H1 (cell line): ENCODE results near the gene LRRC27. TPM values are rescaled to one million over a fixed set of nuclear protein-coding genes. Genes with fewer than 3 reads are reported as not detected.

Source experiments
- CTCF ChIA-PET: fragments of 300-600 bp; sonication (Branson Sonifier 250); formaldehyde crosslinking; loops from one replicate; lab custom pipeline; 2021; ENCODE audit not compliant: partially characterized antibody; lab: Charles Lee
- POLR2A ChIA-PET: fragments of 300-600 bp; sonication (Branson Sonifier 250); formaldehyde crosslinking; loops from one replicate; lab custom pipeline; 2021; ENCODE audit warnings: inconsistent platforms; ENCODE audit not compliant: partially characterized antibody; lab: Charles Lee
- DNase-seq, 2 experiments: peaks; one replicate each; pipeline versions ENCODE4 v3.0.0 to v3.0.0-alpha.2; 2010 to 2022; ENCODE audit warnings: low spot score in 2 of 2, low read depth in 1 of 2, mixed read lengths in 1 of 2
- FAIRE-seq: peaks from 2 replicates; lab custom pipeline; 2011; peaks lifted over from hg19 to GRCh38; lab: Jason Lieb, UNC
- H2AFZ ChIP-seq: 2 replicates; pipeline ENCODE4 v1.8.1; 2012; ENCODE audit warnings: low read length, inconsistent platforms
- H2AK5ac ChIP-seq: 2 replicates; pipeline ENCODE4 v1.6.1; 2013; ENCODE audit warnings: low read depth, low read length
- H2BK120ac ChIP-seq: replicated peaks from 2 replicates; pipeline ENCODE3; 2013; ENCODE audit warnings: low read depth, low read length, inconsistent platforms
- H2BK12ac ChIP-seq: 2 replicates; pipeline ENCODE4 v1.6.1; 2013; ENCODE audit warnings: low read depth, low read length
- H2BK15ac ChIP-seq: 2 replicates; pipeline ENCODE4 v1.6.1; 2013; ENCODE audit warnings: low read length
- H2BK20ac ChIP-seq: 2 replicates; pipeline ENCODE4 v1.6.1; 2013; ENCODE audit warnings: low read length
- H2BK5ac ChIP-seq: 2 replicates; pipeline ENCODE4 v1.6.1; 2013; ENCODE audit warnings: low read depth, low read length
- H3K14ac ChIP-seq: 2 replicates; pipeline ENCODE4 v1.6.1; 2013; ENCODE audit warnings: inconsistent platforms; ENCODE audit not compliant: insufficient read length
- H3K18ac ChIP-seq: 2 replicates; pipeline ENCODE4 v1.6.1; 2013; ENCODE audit warnings: low read length; ENCODE audit errors: extremely low read depth
- H3K23ac ChIP-seq: 2 replicates; pipeline ENCODE4 v1.6.1; 2013; ENCODE audit warnings: inconsistent platforms; ENCODE audit not compliant: insufficient read length
- H3K23me2 ChIP-seq: 2 replicates; pipeline ENCODE4 v1.6.1; 2013; ENCODE audit warnings: low read depth, low read length
- H3K27ac ChIP-seq: 2 replicates; pipeline ENCODE4 v1.6.1; 2011; ENCODE audit warnings: low read depth, low read length, inconsistent platforms
- H3K27me3 ChIP-seq, 4 experiments: replicated peaks in 1 of 4; 1 replicate in 1 of 4; 2 replicates in 3 of 4; pipeline versions ENCODE4 v1.6.1 to v1.8.1; 2011 to 2013; ENCODE audit warnings: low read length in 3 of 4, mild to moderate bottlenecking in 3 of 4, inconsistent platforms in 2 of 4, mixed read lengths in 2 of 4, moderate library complexity in 1 of 4; ENCODE audit not compliant: control insufficient read depth in 3 of 4, insufficient read depth in 3 of 4; ENCODE audit errors: extremely low read depth in 1 of 4
- H3K36me3 ChIP-seq, 4 experiments: 2 replicates each; pipeline versions ENCODE4 v1.6.1 to v1.8.1; 2011 to 2013; ENCODE audit warnings: mild to moderate bottlenecking in 4 of 4, low read length in 3 of 4, moderate library complexity in 2 of 4, control low read depth in 1 of 4, inconsistent platforms in 1 of 4; ENCODE audit not compliant: insufficient read depth in 4 of 4, control insufficient read depth in 2 of 4
- H3K4ac ChIP-seq: replicated peaks from 2 replicates; pipeline ENCODE3; 2013; ENCODE audit warnings: low read length, low read depth, mixed read lengths, inconsistent platforms; ENCODE audit not compliant: insufficient read length
- H3K4me1 ChIP-seq, 4 experiments: replicated peaks in 1 of 4; 1 replicate in 1 of 4; 2 replicates in 3 of 4; pipeline versions ENCODE4 v1.6.1 to v1.8.1; 2011 to 2013; ENCODE audit warnings: low read length in 3 of 4, inconsistent platforms in 2 of 4, mixed read lengths in 1 of 4; ENCODE audit not compliant: insufficient read depth in 4 of 4, control insufficient read depth in 3 of 4
- H3K4me2 ChIP-seq, 2 experiments: 2 replicates each; pipeline versions ENCODE4 v1.6.1 to v1.8.1; 2011 to 2013; ENCODE audit warnings: low read depth in 2 of 2, low read length in 2 of 2, control low read depth in 1 of 2, inconsistent platforms in 1 of 2, mild to moderate bottlenecking in 1 of 2; ENCODE audit not compliant: insufficient read depth in 1 of 2
- H3K4me3 ChIP-seq, 4 experiments: fragments of 200-600, 300-600 bp in 1 of 4; sonication (generic), shearing (Covaris generic), sonication (Bioruptor Twin) in 1 of 4; 2 replicates each; pipeline versions ENCODE4 v1.5.1 to v1.8.1; 2011 to 2016; ENCODE audit warnings: low read length in 4 of 4, low read depth in 3 of 4, control low read depth in 2 of 4, inconsistent platforms in 2 of 4, mild to moderate bottlenecking in 2 of 4, mixed read lengths in 1 of 4, moderate library complexity in 1 of 4; ENCODE audit not compliant: insufficient read depth in 2 of 4; ENCODE audit errors: extremely low read depth in 1 of 4
- H3K56ac ChIP-seq: replicated peaks from 2 replicates; pipeline ENCODE3; 2013; ENCODE audit warnings: low read depth, mild to moderate bottlenecking, mixed read lengths, low read length, inconsistent platforms; ENCODE audit not compliant: insufficient read length
- H3K79me1 ChIP-seq: 2 replicates; pipeline ENCODE4 v1.6.1; 2013; ENCODE audit warnings: low read depth, low read length, control low read depth
- H3K79me2 ChIP-seq, 2 experiments: 2 replicates each; pipeline versions ENCODE4 v1.6.1 to v1.8.1; 2012 to 2013; ENCODE audit warnings: low read length in 2 of 2, mild to moderate bottlenecking in 2 of 2, inconsistent platforms in 1 of 2; ENCODE audit not compliant: insufficient read depth in 2 of 2, control insufficient read depth in 1 of 2
- H3K9ac ChIP-seq, 4 experiments: replicated peaks in 1 of 4; 1 replicate in 1 of 4; 2 replicates in 3 of 4; pipeline versions ENCODE4 v1.6.1 to v1.8.1; 2011 to 2013; ENCODE audit warnings: low read depth in 3 of 4, low read length in 3 of 4, control low read depth in 2 of 4, mild to moderate bottlenecking in 2 of 4, moderate library complexity in 2 of 4, inconsistent platforms in 1 of 4; ENCODE audit errors: extremely low read depth in 1 of 4
- H3K9me3 ChIP-seq, 2 experiments: 2 replicates each; pipeline versions ENCODE4 v1.6.1 to v1.8.1; 2012 to 2013; ENCODE audit warnings: mild to moderate bottlenecking in 2 of 2, moderate library complexity in 2 of 2, control low read depth in 1 of 2, inconsistent platforms in 1 of 2, low read depth in 1 of 2, low read length in 1 of 2, mixed read lengths in 1 of 2; ENCODE audit not compliant: insufficient read depth in 2 of 2
- H4K20me1 ChIP-seq, 2 experiments: replicated peaks in 1 of 2; 2 replicates each; pipeline versions ENCODE3 to v1.8.1; 2011 to 2013; ENCODE audit warnings: inconsistent platforms in 2 of 2, low read length in 2 of 2, mild to moderate bottlenecking in 1 of 2; ENCODE audit not compliant: insufficient read depth in 2 of 2, control insufficient read depth in 1 of 2
- H4K5ac ChIP-seq: 2 replicates; pipeline ENCODE4 v1.6.1; 2013; ENCODE audit warnings: low read length, low read depth, mixed read lengths, inconsistent platforms; ENCODE audit not compliant: insufficient read length
- H4K8ac ChIP-seq: 2 replicates; pipeline ENCODE4 v1.8.0; 2013; ENCODE audit warnings: mild to moderate bottlenecking, moderate library complexity, low read length, inconsistent platforms; ENCODE audit not compliant: insufficient read depth; ENCODE audit errors: extremely low read depth
- H4K91ac ChIP-seq: replicated peaks from 2 replicates; pipeline ENCODE3; 2013; ENCODE audit warnings: low read length, mixed read lengths, inconsistent platforms; ENCODE audit not compliant: insufficient read length
- CHD2 ChIP-seq: IDR thresholded peaks from 2 replicates; pipeline ENCODE4 v1.6.1; 2012; ENCODE audit warnings: low read length, improper control_type of control experiment
- HDAC6 ChIP-seq: IDR thresholded peaks from one replicate; pipeline ENCODE4 v1.7.1; 2012; ENCODE audit warnings: low read depth, mild to moderate bottlenecking, inconsistent platforms, low read length, moderate library complexity
- RAD21 ChIP-seq, 2 experiments: IDR thresholded peaks in 1 of 2; conservative IDR thresholded peaks in 1 of 2; 2 replicates each; pipeline ENCODE4 v1.6.1; 2011; ENCODE audit warnings: low read depth in 2 of 2, low read length in 2 of 2, improper control_type of control experiment in 1 of 2, inconsistent platforms in 1 of 2, mild to moderate bottlenecking in 1 of 2, moderate library complexity in 1 of 2
- SIN3A ChIP-seq, 2 experiments: IDR thresholded peaks in 1 of 2; conservative IDR thresholded peaks in 1 of 2; 2 replicates each; pipeline ENCODE4 v1.6.1; 2011 to 2012; ENCODE audit warnings: low read length in 2 of 2, improper control_type of control experiment in 1 of 2, low read depth in 1 of 2, mild to moderate bottlenecking in 1 of 2
- WGBS, 2 experiments: shearing (Covaris generic) in 1 of 2; methylation state at CpG; one replicate each; pipeline versions ENCODE4 v1.1.6 to v1.1.7; 2013 to 2015; ENCODE audit warnings: low lambda C conversion rate in 2 of 2, mixed read lengths in 2 of 2, inconsistent platforms in 1 of 2, low coverage in 1 of 2, missing lambda C conversion rate in 1 of 2; ENCODE audit not compliant: insufficient replicate concordance in 2 of 2, insufficient coverage in 1 of 2, insufficient read length in 1 of 2; ENCODE audit errors: extremely low coverage in 1 of 2, missing lambda C conversion rate in 1 of 2; 5-methylcytosine and 5-hydroxymethylcytosine counted together
- polyA plus RNA-seq, 7 experiments: library from polyadenylated mRNA; depleted of rRNA in 3 of 7; stranded (reverse) in 5 of 7; unstranded in 2 of 7; fragments of >200 nt in 5 of 7; fragments of 200-250 nt in 2 of 7; gene quantifications; 1 replicate in 5 of 7; 2 replicates in 1 of 7; 4 replicates in 1 of 7; pipeline versions ENCODE4 v1.2.1 to v1.2.3, GENCODE V29; 2011 to 2013; ENCODE audit warnings: missing spikeins in 2 of 7, mixed read lengths in 2 of 7
- total RNA-seq: library from RNA; stranded (reverse); fragmentation: NEBNext Ultra II Directional; extraction: Animal tissue kit (Norgen Biotek cat#: 25700); gene quantifications from 2 replicates; pipeline ENCODE4 v1.2.1, GENCODE V29; 2021
- TF ChIP-seq, protein P1 (sequence below), 3 experiments: IDR thresholded peaks; 1 replicate in 2 of 3; 2 replicates in 1 of 3; pipeline versions ENCODE4 v1.5.1 to v1.6.1; 2011; ENCODE audit warnings: low read length in 3 of 3, mild to moderate bottlenecking in 3 of 3, inconsistent platforms in 2 of 3, low read depth in 1 of 3, moderate library complexity in 1 of 3; ENCODE audit not compliant: insufficient read depth in 1 of 3; ENCODE audit errors: control extremely low read depth in 1 of 3
- TF ChIP-seq, protein P2 (sequence below): IDR thresholded peaks from 2 replicates; pipeline ENCODE4 v1.6.1; 2011; ENCODE audit warnings: low read length, improper control_type of control experiment

Gene LRRC27
- total and polyA plus RNA-seq, 2 of the 8 experiments (the other 6 are each of a cell fraction or from before 2014, with no cell fraction given), result 1.2 to 3.8 TPM

DNA sequence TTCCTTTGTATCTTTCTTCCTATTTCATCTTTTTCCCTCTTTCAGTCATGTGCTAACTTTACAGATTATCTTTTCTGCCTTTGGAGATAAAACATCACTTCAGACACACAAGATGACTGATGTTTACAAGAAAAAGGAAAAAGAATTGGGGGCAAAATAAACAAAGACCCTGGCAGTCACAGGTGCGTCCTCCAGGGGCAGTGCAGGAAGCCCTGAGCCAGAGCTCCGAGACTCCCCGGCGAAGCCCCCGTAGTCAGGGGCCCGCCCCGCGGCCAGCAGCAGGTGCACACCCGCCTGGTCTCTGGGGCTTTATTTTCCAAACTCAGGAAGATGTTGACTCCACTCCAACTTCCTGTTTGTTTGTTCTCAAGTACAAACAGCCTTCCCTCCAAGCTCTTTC is 34.5 kb upstream of the LRRC27 start:
- Histone ChIP-seq H3K79me2 (no peaks in the 10 kb centered on the region), H2BK5ac (no peak overlapping the region), H3K56ac (no peak overlapping the region), H3K4me2 (no peak overlapping the region), H3K9me3 (no peaks in the 10 kb centered on the region), H2BK15ac (no peak overlapping the region), H3K36me3 (no peaks in the 10 kb centered on the region), H3K23ac (no peak overlapping the region), H2BK120ac (no peak overlapping the region), H4K91ac (no peak overlapping the region), H3K14ac (no peak overlapping the region), H3K4me3 (no peak overlapping the region), H3K27me3 (no peaks in the 10 kb centered on the region), H3K4me1 (peaks cover 0 to 15% (median 11%) of the 10 kb centered on the region in 4 experiments; a peak in 6 of 7 replicates), H4K20me1 (peaks cover 8 to 9% of the 10 kb centered on the region in 2 experiments), H2BK20ac (no peak overlapping the region), H2AFZ (no peak overlapping the region), H3K79me1 (no peaks in the 10 kb centered on the region), H2BK12ac (no peak overlapping the region), H3K23me2 (no peaks in the 10 kb centered on the region), H2AK5ac (no peak overlapping the region), H3K18ac (no peak overlapping the region), H4K8ac (0 out of 2 replicates have a peak overlapping the region, but pooled peaks have one; percentile 38), H3K4ac (no peak overlapping the region), H3K9ac (no peak overlapping the region), H3K27ac (no peak overlapping the region), H4K5ac (no peak overlapping the region)
- ChIA-PET CTCF (interaction anchor here (0.8 to 2.1 kb wide), 9 partner anchors 9 to 108 kb away, joined by 3 to 10 read pairs (median 3); no protein-coding TSS in a partner anchor), POLR2A (interaction anchor here (1.0 kb wide), 1 partner anchor 8 kb away, joined by 3 read pairs; no protein-coding TSS in a partner anchor)
- 80% methylated on average over 9 of the region's 9 CpGs; no CpG with 5 or more reads in 1 of the 2 experiments for WGBS, 2 experiments
- FAIRE-seq (no peak), DNase-seq (no peak)
- no peak for TF ChIP-seq CHD2
- no peak for TF ChIP-seq SIN3A (conservative IDR thresholded peaks at IDR 0.05 in 1 of 2, IDR thresholded peaks at IDR 0.05 in 1 of 2; ENCODE audit: low read depth in 1 of 2, low read length in 2 of 2)
- TF ChIP-seq, protein P1, sequence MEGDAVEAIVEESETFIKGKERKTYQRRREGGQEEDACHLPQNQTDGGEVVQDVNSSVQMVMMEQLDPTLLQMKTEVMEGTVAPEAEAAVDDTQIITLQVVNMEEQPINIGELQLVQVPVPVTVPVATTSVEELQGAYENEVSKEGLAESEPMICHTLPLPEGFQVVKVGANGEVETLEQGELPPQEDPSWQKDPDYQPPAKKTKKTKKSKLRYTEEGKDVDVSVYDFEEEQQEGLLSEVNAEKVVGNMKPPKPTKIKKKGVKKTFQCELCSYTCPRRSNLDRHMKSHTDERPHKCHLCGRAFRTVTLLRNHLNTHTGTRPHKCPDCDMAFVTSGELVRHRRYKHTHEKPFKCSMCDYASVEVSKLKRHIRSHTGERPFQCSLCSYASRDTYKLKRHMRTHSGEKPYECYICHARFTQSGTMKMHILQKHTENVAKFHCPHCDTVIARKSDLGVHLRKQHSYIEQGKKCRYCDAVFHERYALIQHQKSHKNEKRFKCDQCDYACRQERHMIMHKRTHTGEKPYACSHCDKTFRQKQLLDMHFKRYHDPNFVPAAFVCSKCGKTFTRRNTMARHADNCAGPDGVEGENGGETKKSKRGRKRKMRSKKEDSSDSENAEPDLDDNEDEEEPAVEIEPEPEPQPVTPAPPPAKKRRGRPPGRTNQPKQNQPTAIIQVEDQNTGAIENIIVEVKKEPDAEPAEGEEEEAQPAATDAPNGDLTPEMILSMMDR (IDR thresholded peaks at IDR 0.05; ENCODE audit: control extremely low read depth in 1 of 3, insufficient read depth in 1 of 3, low read depth in 1 of 3, low read length in 3 of 3), result peak; percentile 27 to 45 (median 39); a peak in 3 of 4 replicates
- TF ChIP-seq, protein P2, sequence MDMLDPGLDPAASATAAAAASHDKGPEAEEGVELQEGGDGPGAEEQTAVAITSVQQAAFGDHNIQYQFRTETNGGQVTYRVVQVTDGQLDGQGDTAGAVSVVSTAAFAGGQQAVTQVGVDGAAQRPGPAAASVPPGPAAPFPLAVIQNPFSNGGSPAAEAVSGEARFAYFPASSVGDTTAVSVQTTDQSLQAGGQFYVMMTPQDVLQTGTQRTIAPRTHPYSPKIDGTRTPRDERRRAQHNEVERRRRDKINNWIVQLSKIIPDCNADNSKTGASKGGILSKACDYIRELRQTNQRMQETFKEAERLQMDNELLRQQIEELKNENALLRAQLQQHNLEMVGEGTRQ, result no peak
- TF ChIP-seq HDAC6, result no peak
- peak in 1 of 2 experiments; percentile 41; a peak in 1 of 4 replicates for TF ChIP-seq RAD21 (IDR thresholded peaks at IDR 0.05 in 1 of 2, conservative IDR thresholded peaks at IDR 0.05 in 1 of 2; ENCODE audit: low read depth in 2 of 2, low read length in 2 of 2)
